ACC112 (cell line): ENCODE measurements around the gene CBLL1.

Experiments
- H2AFZ ChIP-seq: fragments of 200-600 bp; sonication (generic); one replicate; pipeline ENCODE4 v1.6.0; 2017; ENCODE audit warnings: antibody characterized with exemption, low read length; ENCODE audit not compliant: unreplicated experiment
- H3K27ac ChIP-seq: fragments of 200-600 bp; sonication (generic); 2 replicates; pipeline ENCODE4 v1.5.1; 2014; ENCODE audit warnings: low read depth, mild to moderate bottlenecking, antibody characterized with exemption, low read length, moderate library complexity
- H3K27me3 ChIP-seq: fragments of 200-600 bp; sonication (generic); 2 replicates; pipeline ENCODE4 v1.6.1; 2014; ENCODE audit warnings: mild to moderate bottlenecking, antibody characterized with exemption, low read length, moderate library complexity, mixed read lengths; ENCODE audit not compliant: insufficient read depth
- H3K36me3 ChIP-seq: fragments of 200-600 bp; sonication (generic); 2 replicates; pipeline ENCODE4 v1.6.1; 2016; ENCODE audit warnings: mild to moderate bottlenecking, antibody characterized with exemption, low read length, moderate library complexity, mixed read lengths; ENCODE audit not compliant: insufficient read depth
- H3K4me1 ChIP-seq: fragments of 200-600 bp; sonication (generic); one replicate; pipeline ENCODE4 v1.6.1; 2016; ENCODE audit warnings: low read length, mixed read lengths; ENCODE audit not compliant: insufficient read depth, unreplicated experiment, control insufficient read depth
- H3K4me3 ChIP-seq: fragments of 200-600 bp; sonication (generic); 2 replicates; pipeline ENCODE4 v1.5.1; 2014; ENCODE audit warnings: mild to moderate bottlenecking, low read depth, low read length
- H3K79me2 ChIP-seq: fragments of 200-600 bp; sonication (generic); one replicate; pipeline ENCODE4 v1.6.0; 2016; ENCODE audit warnings: low read length; ENCODE audit not compliant: control insufficient read depth, unreplicated experiment, insufficient read depth

Gene CBLL1

GRCh38 chr7:107744345-107744750, 406 bp downstream of the CBLL1 start:
- H3K27ac ChIP-seq = peak overlapping the region; percentile 91
- H3K27me3 ChIP-seq = no peaks in the 10 kb centered on the region
- peaks cover 7% of the 10 kb centered on the region for H3K36me3 ChIP-seq
- peaks cover 33% of the 10 kb centered on the region for H3K4me1 ChIP-seq
- H3K4me3 ChIP-seq = peak overlapping the region; percentile 86
- H3K79me2 ChIP-seq = peaks cover 53% of the 10 kb centered on the region
- H2AFZ ChIP-seq = peak overlapping the region; percentile 63

- H3K36me3 ChIP-seq = peaks cover 8% of the 10 kb centered on the region
- H3K4me3 ChIP-seq = peak overlapping the region; percentile 86
- no peak overlapping the region for H3K27ac ChIP-seq
Measured at GRCh38 chr7:107746006-107746405, 2.1 kb downstream of the CBLL1 start.

GRCh38 chr7:107751113-107751512, 7.2 kb downstream of the CBLL1 start:
- Histone ChIP-seq H3K4me1 (peaks cover 16% of the 10 kb centered on the region), H3K79me2 (peaks cover 42% of the 10 kb centered on the region), H2AFZ (no peak overlapping the region), H3K27ac (no peak overlapping the region), H3K36me3 (peaks cover 27% of the 10 kb centered on the region), H3K27me3 (no peaks in the 10 kb centered on the region), H3K4me3 (no peak overlapping the region)

More at GRCh38 chr7:107746006-107746405, 2.1 kb downstream of the CBLL1 start:
- Histone ChIP-seq H2AFZ (no peak overlapping the region), H3K27me3 (no peaks in the 10 kb centered on the region), H3K4me1 (peaks cover 33% of the 10 kb centered on the region), H3K79me2 (peaks cover 59% of the 10 kb centered on the region)

GRCh38 chr7:107754642-107755041, 10.7 kb downstream of the CBLL1 start:
- Histone ChIP-seq H3K27ac (no peak overlapping the region), H3K4me1 (no peaks in the 10 kb centered on the region), H2AFZ (no peak overlapping the region), H3K4me3 (no peak overlapping the region), H3K27me3 (no peaks in the 10 kb centered on the region), H3K79me2 (peaks cover 10% of the 10 kb centered on the region), H3K36me3 (peaks cover 40% of the 10 kb centered on the region)

GRCh38 chr7:107758667-107759066, 14.7 kb downstream of the CBLL1 start:
- Histone ChIP-seq H3K36me3 (peaks cover 37% of the 10 kb centered on the region), H2AFZ (no peak overlapping the region), H3K27me3 (no peaks in the 10 kb centered on the region), H3K4me3 (no peak overlapping the region), H3K4me1 (no peaks in the 10 kb centered on the region), H3K79me2 (no peaks in the 10 kb centered on the region), H3K27ac (no peak overlapping the region)

GRCh38 chr7:107767391-107767790, 23.4 kb downstream of the CBLL1 start:
- H3K27me3 ChIP-seq = 0 out of 2 replicates have a peak, but pooled peaks cover 11% of the 10 kb centered on the region
- no peaks in the 10 kb centered on the region for H3K36me3 ChIP-seq
- H3K27ac ChIP-seq = no peak overlapping the region
- no peak overlapping the region for H3K4me3 ChIP-seq
- H3K79me2 ChIP-seq = no peaks in the 10 kb centered on the region
- no peak overlapping the region for H2AFZ ChIP-seq
- no peaks in the 10 kb centered on the region for H3K4me1 ChIP-seq

- Histone ChIP-seq H3K27me3 (0 out of 2 replicates have a peak, but pooled peaks cover 11% of the 10 kb centered on the region), H3K4me1 (no peaks in the 10 kb centered on the region), H3K4me3 (no peak overlapping the region), H2AFZ (no peak overlapping the region), H3K27ac (no peak overlapping the region), H3K79me2 (no peaks in the 10 kb centered on the region), H3K36me3 (no peaks in the 10 kb centered on the region)
Measured at GRCh38 chr7:107768263-107768662, 24.3 kb downstream of the CBLL1 start.

GRCh38 chr7:107773027-107773426, 29.1 kb downstream of the CBLL1 start:
- 0 out of 2 replicates have a peak, but pooled peaks cover 11% of the 10 kb centered on the region for H3K27me3 ChIP-seq
- no peak overlapping the region for H2AFZ ChIP-seq
- H3K4me3 ChIP-seq = no peak overlapping the region
- no peaks in the 10 kb centered on the region for H3K79me2 ChIP-seq
- H3K27ac ChIP-seq = no peak overlapping the region
- H3K36me3 ChIP-seq = no peaks in the 10 kb centered on the region
- H3K4me1 ChIP-seq = no peaks in the 10 kb centered on the region

GRCh38 chr7:107777702-107778101, 33.8 kb downstream of the CBLL1 start:
- Histone ChIP-seq H3K4me1 (no peaks in the 10 kb centered on the region), H3K27ac (no peak overlapping the region), H2AFZ (no peak overlapping the region), H3K36me3 (no peaks in the 10 kb centered on the region), H3K27me3 (no peaks in the 10 kb centered on the region), H3K79me2 (no peaks in the 10 kb centered on the region), H3K4me3 (no peak overlapping the region)

GRCh38 chr7:107778283-107778682, 34.3 kb downstream of the CBLL1 start:
- no peaks in the 10 kb centered on the region for H3K36me3 ChIP-seq

GRCh38 chr7:107779647-107780099, 35.7 kb downstream of the CBLL1 start:
- Histone ChIP-seq H3K4me1 (no peaks in the 10 kb centered on the region), H3K79me2 (no peaks in the 10 kb centered on the region), H3K36me3 (no peaks in the 10 kb centered on the region), H2AFZ (no peak overlapping the region), H3K27me3 (no peaks in the 10 kb centered on the region), H3K4me3 (no peak overlapping the region), H3K27ac (no peak overlapping the region)

More at GRCh38 chr7:107778283-107778682, 34.3 kb downstream of the CBLL1 start:
- no peak overlapping the region for H3K27ac ChIP-seq
- H3K4me1 ChIP-seq = no peaks in the 10 kb centered on the region
- no peaks in the 10 kb centered on the region for H3K79me2 ChIP-seq
- H2AFZ ChIP-seq = no peak overlapping the region
- H3K4me3 ChIP-seq = no peak overlapping the region
- H3K27me3 ChIP-seq = no peaks in the 10 kb centered on the region
